Measurements from ENCODE around the gene LRFN5. TPM values are rescaled to one million over a fixed set of nuclear protein-coding genes. Genes with fewer than 3 reads are reported as not detected.

The LRFN5 gene
- total and polyA plus RNA-seq, 2 experiments from 2014 or later: 1.8 to 8.8 TPM

GRCh38 chr14:41607966-41608663, 1.4 kb downstream of the LRFN5 start:
- Histone ChIP-seq H3K79me2 (peaks cover 10% of the 10 kb centered on the region), H3K27ac (no peak overlapping the region), H3K9me2 (replicated peaks; ENCODE audit: insufficient read depth) (no peaks in the 10 kb centered on the region), H3K36me3 (replicated peaks; ENCODE audit: insufficient read depth, low read depth) (no peaks in the 10 kb centered on the region), H3K27me3 (peaks cover 40% of the 10 kb centered on the region), H3K4me3 (peak overlapping the region; percentile 93), H4K20me1 (ENCODE audit: insufficient read depth, poor library complexity, severe bottlenecking) (peaks cover 4% of the 10 kb centered on the region), H3K4me2 (peak overlapping the region; percentile 92), H3K9me3 (ENCODE audit: low read depth) (no peaks in the 10 kb centered on the region), H3K4me1 (ENCODE audit: insufficient read depth) (no peaks in the 10 kb centered on the region), H2AFZ (peak overlapping the region; percentile 77)
- WGBS (ENCODE audit: low lambda C conversion rate, missing lambda C conversion rate): under 1% methylated on average over 53 of the region's 55 CpGs
- TF ChIP-seq EZH2 (IDR thresholded peaks at IDR 0.05; ENCODE audit: borderline replicate concordance) (peak; percentile 63), EZH2phosphoT487 (IDR thresholded peaks at IDR 0.05; ENCODE audit: low read depth, severe bottlenecking, unreplicated experiment) (peak; percentile 23)
- TF ChIP-seq, protein P1, sequence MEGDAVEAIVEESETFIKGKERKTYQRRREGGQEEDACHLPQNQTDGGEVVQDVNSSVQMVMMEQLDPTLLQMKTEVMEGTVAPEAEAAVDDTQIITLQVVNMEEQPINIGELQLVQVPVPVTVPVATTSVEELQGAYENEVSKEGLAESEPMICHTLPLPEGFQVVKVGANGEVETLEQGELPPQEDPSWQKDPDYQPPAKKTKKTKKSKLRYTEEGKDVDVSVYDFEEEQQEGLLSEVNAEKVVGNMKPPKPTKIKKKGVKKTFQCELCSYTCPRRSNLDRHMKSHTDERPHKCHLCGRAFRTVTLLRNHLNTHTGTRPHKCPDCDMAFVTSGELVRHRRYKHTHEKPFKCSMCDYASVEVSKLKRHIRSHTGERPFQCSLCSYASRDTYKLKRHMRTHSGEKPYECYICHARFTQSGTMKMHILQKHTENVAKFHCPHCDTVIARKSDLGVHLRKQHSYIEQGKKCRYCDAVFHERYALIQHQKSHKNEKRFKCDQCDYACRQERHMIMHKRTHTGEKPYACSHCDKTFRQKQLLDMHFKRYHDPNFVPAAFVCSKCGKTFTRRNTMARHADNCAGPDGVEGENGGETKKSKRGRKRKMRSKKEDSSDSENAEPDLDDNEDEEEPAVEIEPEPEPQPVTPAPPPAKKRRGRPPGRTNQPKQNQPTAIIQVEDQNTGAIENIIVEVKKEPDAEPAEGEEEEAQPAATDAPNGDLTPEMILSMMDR (IDR thresholded peaks at IDR 0.05; ENCODE audit: poor library complexity): no peak
- peak; percentile 30 for DNase-seq (ENCODE audit: low spot score)

DNA sequence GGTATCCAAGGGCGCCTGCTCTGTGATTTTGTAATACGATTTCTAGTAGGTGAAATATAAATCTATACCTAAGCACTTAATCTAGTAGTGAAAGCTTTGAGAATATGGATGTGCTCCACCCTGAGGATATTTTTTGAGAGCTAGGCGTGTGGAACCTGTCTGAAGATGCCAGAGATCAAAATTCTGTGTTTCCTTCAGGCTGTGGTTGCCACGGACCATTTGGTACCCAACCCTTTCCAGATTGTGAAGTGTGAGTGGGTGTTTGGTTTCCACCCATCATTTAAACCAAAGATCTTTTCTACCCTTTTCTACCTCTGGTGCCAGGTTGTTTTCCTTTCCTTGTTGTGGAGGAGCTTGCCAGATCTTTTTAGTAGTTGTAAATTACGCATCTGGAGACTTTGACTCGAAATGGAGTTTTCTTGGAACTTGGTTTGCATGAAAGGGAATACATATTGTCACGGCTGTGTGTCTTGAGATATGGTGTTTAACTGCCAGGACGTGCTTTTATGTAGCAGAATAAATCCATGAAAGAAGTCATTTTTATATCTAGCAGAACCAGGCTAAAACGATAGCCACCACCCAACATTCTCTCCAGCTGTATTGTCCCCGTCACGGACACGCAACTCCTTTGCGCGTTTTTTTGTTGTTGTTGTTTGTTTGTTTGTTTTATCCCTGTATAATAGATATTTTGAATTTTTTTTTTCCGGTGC, 2.2 kb downstream of the LRFN5 start:
- no peak for DNase-seq (ENCODE audit: low spot score)
- Histone ChIP-seq H2AFZ (peak overlapping the region; percentile 50), H3K36me3 (replicated peaks; ENCODE audit: insufficient read depth, low read depth) (no peaks in the 10 kb centered on the region), H3K9me2 (replicated peaks; ENCODE audit: insufficient read depth) (no peaks in the 10 kb centered on the region), H3K4me3 (peak overlapping the region; percentile 93), H3K27me3 (peaks cover 40% of the 10 kb centered on the region), H3K27ac (no peak overlapping the region), H3K4me1 (ENCODE audit: insufficient read depth) (no peaks in the 10 kb centered on the region), H3K9me3 (ENCODE audit: low read depth) (no peaks in the 10 kb centered on the region), H3K79me2 (peaks cover 6% of the 10 kb centered on the region), H4K20me1 (ENCODE audit: insufficient read depth, poor library complexity, severe bottlenecking) (peaks cover 4% of the 10 kb centered on the region), H3K4me2 (peak overlapping the region; percentile 92)
- TF ChIP-seq EZH2 (IDR thresholded peaks at IDR 0.05; ENCODE audit: borderline replicate concordance) (no peak), EZH2phosphoT487 (IDR thresholded peaks at IDR 0.05; ENCODE audit: low read depth, severe bottlenecking, unreplicated experiment) (peak; percentile 2)
- TF ChIP-seq, protein P1 (IDR thresholded peaks at IDR 0.05; ENCODE audit: poor library complexity): no peak
- 3% methylated on average over 15 of the region's 15 CpGs for WGBS (ENCODE audit: low lambda C conversion rate, missing lambda C conversion rate)

GRCh38 chr14:41609704-41610183, 3.1 kb downstream of the LRFN5 start:
- H3K9me3 ChIP-seq (ENCODE audit: low read depth): no peaks in the 10 kb centered on the region
- H4K20me1 ChIP-seq (ENCODE audit: insufficient read depth, poor library complexity, severe bottlenecking): peaks cover 4% of the 10 kb centered on the region
- peaks cover 40% of the 10 kb centered on the region for H3K27me3 ChIP-seq
- DNase-seq (ENCODE audit: low spot score): peak; percentile 87
- peak overlapping the region; percentile 52 for H2AFZ ChIP-seq
- H3K27ac ChIP-seq: no peak overlapping the region
- peaks cover 9% of the 10 kb centered on the region for H3K79me2 ChIP-seq
- no peaks in the 10 kb centered on the region for H3K4me1 ChIP-seq (ENCODE audit: insufficient read depth)
- 1% methylated on average over 24 of the region's 24 CpGs for WGBS (ENCODE audit: low lambda C conversion rate, missing lambda C conversion rate)
- no peaks in the 10 kb centered on the region for H3K36me3 ChIP-seq (replicated peaks; ENCODE audit: insufficient read depth, low read depth)
- H3K4me2 ChIP-seq: peak overlapping the region; percentile 92
- peak overlapping the region; percentile 93 for H3K4me3 ChIP-seq
- TF ChIP-seq EZH2 (IDR thresholded peaks at IDR 0.05; ENCODE audit: borderline replicate concordance) (no peak), EZH2phosphoT487 (IDR thresholded peaks at IDR 0.05; ENCODE audit: low read depth, severe bottlenecking, unreplicated experiment) (no peak)
- TF ChIP-seq, protein P1 (IDR thresholded peaks at IDR 0.05; ENCODE audit: poor library complexity): peak; percentile 68
- no peaks in the 10 kb centered on the region for H3K9me2 ChIP-seq (replicated peaks; ENCODE audit: insufficient read depth)

Data from hepatocyte (in vitro differentiated cells).